GM18907 (cell line): ENCODE measurements around the gene TNFRSF25.
"Not testable (repeated sequence)": the region's sequence is repeated elsewhere in the genome, so short reads cannot be mapped to it uniquely, and the experiment has no call there.

Source experiments
- ATAC-seq: cut with Tn5 transposase; IDR thresholded peaks from one replicate; pipeline ENCODE4 v1.9.1; 2021; ENCODE audit warnings: mild to moderate bottlenecking, moderate library complexity; ENCODE audit not compliant: unreplicated experiment

Gene TNFRSF25

DNA sequence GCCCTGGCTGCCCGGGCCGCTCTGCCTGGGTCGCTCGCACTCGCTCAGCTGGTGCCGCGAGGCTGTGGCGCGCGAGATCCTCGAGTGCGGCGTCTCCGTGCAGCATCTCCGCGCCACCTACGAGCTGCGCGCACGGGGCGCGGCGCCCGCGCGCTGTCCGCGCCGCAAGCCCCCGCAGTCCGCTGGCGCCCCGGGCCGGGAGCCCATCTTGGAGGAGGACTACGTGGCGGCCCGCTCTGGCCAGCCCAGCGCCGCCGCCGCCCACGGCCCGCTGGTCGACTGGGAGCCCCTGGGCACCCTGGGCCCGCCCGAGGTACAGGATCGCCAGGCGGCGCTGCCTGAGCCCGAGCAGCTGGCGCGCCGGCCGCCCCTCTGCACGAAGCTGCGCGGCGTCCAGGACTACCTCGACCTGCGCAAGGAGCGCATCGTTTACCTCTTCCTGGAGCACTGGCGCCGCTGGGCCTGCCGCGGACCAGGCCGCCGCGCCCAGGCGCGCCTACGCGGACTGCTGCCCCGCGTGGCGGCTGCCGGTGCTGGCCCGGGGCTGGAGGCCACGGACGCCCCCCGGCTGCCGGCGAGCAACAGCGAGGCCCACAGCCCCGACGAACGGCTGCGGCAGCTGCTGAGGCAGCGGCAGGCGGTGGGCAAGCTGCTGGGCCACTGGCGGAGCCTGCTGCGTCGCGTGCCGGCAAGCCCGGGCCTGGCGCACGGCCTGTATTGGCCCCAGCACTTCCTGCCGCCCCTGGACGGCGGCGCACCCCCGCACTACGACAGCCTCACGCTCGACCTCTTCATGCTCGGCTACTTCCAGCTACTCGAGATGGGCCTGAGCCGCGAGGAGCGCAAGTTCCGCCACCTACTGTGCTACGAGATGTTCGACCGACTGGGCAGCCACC is 10.9 kb downstream of the TNFRSF25 start:
- no peak for ATAC-seq

GRCh38 chr1:6453895-6454855 is 11.8 kb downstream of the TNFRSF25 start:
- ATAC-seq, result not testable (repeated sequence)

DNA sequence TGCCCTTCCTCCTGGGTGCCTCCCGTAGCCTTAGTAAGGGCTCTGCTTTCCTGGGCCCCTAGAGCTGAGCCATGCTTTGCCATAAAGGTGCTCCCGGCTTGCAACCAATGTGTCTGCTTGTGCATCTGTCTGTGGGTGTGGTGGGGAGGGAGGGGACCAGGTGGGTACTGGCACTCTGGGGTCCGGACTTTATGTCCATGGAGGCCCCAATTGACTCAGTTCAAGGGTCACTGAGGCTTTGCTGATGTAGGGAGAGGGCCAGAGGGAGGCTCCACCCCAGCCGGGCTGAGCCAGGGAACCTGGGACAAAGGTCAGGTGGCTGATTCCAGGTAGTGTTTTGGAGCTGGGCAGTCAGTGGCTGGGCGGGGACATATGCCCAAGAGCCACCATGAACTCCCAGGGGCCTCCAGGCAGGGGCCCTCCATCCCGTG is 15.0 kb downstream of the TNFRSF25 start:
- ATAC-seq, result no peak

DNA sequence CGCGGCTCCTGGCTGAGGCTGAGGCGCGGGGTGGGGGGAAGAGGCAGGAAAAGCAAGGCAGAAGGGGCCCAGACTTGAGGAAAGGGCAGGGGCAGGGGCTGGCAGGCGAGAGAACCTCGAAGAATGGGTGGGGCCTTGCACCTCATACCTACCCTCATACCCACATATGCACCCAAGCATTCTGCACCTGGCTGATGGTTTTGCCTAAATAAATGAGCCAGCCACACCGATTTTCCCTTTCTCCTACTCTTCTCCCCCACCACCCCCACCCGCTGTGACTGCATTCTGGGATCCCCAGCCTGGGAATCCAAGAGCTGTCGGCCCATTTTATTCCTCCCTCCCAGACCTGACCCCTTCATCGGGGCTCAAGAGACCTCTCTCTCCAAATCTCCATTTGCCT is 15.5 kb downstream of the TNFRSF25 start:
- not testable (repeated sequence) for ATAC-seq

GRCh38 chr1:6450005-6450450 is 15.9 kb downstream of the TNFRSF25 start:
- ATAC-seq, result no peak

DNA sequence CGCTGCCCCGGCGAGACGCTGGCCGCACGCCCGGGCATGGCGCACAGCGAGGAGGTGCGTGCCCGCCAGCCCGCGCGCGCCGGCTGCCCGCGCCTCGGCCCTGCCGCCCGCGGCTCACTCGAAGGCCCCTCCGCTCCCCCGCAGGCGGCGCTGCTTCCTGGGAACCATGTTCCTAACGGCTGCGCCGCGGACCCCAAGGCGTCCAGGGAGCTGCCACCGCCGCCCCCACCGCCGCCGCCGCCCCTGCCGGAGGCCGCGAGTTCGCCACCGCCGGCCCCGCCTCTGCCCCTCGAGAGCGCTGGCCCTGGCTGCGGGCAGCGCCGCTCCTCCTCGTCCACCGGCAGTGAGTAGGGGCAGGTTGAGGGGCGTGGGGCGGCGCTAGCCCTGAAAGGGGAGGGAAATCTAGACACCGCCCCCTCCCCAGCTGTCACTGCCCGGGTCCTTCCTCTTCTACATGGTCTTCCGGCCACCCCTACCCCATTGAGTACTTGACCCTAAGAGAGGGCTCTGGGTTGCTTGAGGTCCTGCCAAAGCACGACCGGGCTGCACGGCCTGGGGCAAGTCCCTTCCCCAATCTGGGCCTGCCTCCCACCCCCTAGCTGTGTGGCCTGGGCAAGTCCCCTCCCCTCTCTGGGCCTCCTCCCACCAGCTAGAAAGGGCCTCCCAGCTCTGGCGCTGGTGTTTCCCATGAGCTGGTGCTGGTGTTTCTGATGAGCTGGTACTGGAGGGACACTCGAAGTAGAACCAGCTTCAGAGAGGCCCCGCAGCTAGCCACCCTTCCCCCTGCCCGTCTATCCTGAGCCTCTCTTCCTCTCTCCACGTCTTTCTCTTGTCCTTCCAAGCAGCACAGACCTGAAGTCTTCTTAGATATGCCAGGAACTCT is 17.0 kb downstream of the TNFRSF25 start:
- ATAC-seq, result no peak

GRCh38 chr1:6447818-6448748 is 17.9 kb downstream of the TNFRSF25 start:
- ATAC-seq, result no peak

DNA sequence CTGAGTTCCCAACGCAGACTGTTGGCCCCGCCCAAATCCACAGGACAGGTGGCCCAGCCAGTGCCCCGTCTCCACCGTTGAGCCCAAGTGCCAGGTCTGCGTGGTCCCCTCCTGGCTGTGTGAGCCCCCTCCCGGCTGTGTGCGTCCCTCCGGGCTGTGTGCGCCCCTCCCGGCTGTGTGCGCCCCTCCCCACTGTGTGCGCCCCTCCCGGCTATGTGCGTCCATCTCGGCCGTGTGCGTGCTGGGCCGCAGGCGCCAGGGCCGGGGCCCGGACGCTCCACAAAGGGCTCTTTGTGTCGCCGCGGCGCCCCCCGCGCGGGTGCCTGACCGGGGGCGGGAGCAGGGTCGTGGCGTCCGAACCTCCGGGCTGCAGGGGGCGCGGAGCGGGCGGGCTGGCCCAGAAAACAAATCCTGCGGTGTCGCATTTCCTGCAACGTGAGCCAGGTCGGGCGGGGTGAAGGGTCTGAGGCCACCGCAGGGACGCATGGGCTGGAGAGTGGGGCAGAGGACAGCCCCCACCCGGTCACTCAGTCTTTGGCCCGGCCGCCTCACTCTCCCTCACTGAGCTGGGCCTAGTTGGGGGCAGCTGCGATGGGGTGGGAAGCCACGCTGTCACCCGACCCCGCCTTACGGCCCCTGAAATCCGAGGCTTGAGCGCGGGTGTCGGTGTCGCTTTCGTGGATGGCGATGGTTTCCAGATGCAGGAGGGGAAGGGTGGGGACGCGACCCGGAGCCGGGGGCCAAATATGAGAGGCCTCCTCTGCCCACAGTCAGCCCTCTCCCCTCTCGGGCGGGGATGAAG is 18.8 kb downstream of the TNFRSF25 start:
- no peak for ATAC-seq

DNA sequence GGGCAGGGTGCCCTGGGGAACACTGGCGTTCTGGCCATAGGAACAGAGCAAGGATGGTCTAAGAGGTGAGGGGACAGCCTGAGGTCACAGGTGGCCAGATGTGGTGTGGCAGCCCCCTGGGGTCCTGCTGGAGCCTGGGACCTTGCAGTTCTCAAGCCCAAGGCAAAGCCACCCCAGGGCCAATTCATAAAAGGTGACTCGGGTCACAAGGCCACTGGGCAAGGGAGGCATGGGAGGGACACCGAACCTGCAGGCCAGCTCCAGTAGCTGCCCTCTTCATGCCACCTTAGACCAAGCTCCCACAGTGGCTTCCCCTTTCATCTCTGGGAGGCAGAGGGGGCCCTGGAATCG is 19.3 kb downstream of the TNFRSF25 start:
- no peak for ATAC-seq

DNA sequence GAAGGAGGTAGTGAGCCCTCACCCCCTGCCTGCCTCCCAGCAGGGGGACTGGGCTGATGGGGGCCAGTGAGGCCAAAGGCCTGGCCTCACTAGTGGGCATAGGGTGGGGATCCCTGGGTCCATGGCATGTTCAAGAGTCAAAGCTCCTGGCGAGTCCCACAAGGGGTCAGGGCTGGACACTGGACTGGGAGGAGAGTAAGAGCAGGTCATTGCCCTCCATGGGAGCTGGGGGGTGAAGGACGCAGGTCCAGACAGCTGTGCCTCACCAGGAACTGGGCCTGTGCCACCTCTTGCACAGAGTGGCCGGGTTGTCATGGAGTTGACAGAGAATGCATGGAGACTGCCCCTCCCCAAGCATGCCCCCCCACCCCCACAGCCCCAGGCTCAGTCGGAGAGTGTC is 20.0 kb downstream of the TNFRSF25 start:
- ATAC-seq, result not testable (repeated sequence)

- ATAC-seq, result no peak
These were observed 20.8 kb downstream of the TNFRSF25 start for GRCh38 chr1:6445062-6445763.

DNA sequence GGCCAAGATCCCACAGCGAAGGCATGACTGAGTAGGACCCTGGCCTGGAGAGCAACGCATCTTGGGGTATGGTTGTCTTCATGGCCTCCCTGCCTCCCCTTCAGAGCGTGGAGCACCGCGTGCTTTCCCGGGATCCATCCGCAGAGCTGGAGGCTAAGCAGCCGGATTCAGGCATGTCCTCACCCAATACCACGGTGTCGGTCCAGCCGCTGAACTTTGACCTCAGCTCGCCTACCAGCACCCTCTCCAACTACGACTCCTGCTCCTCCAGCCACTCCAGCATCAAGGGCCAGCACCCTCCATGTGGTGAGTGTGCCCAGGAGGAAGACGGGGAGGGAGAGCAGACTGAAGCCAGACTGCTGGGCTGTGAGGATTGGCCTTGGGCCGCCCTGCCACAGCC is 21.6 kb downstream of the TNFRSF25 start:
- ATAC-seq, result no peak

DNA sequence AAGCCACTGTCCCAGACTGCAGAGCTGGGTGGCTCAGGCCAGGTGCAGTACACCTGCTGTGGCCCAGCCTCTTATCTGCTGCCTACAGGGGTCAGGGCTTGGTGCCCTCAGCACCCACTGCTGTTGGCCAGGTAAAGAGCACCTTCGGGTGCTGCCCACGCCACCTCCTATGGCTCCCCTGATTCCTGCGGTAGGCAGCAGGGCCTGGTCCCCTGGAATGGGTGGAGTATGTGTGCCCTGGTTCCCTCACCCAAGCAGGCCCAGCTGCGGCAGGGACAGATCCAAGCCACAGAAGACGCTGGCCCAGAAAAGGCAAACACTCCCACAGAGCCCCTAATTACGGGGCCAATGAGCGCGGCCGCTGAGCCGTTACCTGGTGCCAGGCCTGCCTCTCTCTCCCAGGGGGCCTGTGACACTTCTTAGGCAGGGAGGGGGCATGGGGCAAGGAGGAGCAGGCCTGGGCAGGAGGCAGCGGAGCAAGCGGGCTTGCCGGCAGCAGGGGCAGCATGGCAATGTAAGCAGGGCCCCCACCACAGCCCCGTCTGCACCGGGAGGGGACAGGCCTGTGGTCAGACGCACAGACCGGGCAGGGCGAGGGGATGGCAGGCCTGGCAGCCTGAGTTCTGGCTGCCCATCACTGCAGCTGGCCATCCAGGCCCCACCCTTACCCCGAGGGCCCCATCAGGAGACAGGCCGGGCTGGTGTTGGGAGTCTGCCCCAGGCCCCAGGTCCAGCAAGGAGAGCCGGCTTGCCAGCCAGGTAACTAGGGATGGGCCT is 22.4 kb downstream of the TNFRSF25 start:
- no peak for ATAC-seq

DNA sequence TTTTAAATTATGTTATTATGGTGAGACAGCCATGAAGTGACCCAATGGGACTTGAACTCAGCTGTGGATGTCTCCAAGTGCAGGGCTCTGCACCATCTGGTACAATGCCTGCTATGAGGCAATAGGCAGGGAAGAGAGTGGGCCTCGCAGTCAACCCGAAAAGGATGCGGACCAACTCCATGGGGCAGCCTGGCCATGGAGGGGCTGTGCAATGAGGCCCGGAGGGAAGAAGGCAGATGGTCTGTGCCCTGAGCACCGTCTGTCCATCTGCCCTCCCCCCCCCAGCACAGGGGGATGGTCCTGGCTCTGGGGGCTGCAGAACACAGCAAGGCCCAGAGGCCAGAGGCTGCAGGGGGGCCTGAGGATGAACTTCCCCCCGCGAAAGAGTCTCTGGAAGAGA is 24.4 kb downstream of the TNFRSF25 start:
- no peak for ATAC-seq

DNA sequence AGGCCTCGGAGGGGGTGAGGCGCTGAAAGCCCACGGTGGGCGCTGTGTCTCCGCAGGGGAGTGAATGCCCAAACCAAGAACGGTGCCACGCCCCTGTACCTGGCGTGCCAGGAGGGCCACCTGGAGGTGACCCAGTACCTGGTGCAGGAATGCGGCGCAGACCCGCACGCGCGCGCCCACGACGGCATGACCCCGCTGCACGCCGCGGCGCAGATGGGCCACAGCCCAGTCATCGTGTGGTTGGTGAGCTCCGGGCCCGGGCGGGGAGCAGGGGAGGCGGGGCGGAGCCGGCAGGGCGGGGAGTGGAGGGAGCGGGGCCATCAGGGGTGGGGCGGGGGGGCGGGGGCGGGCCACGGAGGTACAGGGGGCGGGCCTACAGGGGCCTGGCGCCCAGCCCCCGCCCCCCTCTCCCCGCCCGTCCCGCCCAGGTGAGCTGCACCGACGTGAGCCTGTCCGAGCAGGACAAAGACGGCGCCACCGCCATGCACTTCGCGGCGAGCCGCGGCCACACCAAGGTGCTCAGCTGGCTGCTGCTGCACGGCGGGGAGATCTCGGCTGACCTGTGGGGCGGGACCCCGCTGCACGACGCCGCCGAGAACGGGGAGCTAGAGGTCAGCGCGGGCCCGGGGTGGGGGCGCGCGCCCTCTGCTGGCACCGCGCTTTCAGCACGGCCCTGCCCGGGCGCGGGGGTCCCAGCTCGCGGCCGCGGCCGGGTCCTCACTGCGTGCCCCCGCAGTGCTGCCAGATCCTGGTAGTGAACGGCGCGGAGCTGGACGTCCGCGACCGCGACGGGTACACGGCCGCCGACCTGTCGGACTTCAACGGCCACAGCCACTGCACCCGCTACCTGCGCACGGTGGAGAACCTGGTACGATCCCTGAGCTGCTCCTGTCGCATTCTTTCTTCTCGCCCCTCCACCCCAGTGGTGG is 25.5 kb downstream of the TNFRSF25 start:
- ATAC-seq, result no peak

DNA sequence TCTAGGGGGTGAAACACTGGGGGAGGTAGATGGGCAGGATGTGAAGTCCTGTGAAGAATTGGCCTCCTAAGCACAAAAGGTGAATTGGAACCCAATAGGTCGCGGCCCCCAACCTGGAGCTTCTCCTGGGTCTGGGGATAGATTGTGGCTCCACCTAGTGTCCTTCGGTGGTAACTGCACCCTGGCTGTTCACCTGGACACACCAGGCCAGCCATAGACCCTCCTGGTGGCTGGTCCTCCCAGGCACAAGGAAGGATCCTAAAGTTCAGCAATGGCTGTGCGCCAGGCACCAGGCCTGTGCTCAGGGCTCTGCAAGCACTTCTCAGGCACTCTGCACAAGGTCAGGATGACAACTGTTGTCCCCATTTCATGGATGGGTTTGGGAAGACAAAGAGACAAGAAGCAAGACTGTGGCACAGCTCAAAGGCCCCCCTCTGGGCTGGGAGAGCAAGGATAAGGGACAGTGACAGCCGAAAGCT is 27.9 kb downstream of the TNFRSF25 start:
- ATAC-seq, result no peak
